Umbilical cord (tissue), 2 donors: ENCODE data around the gene DTL. TPM values are rescaled to one million over a fixed set of nuclear protein-coding genes. Genes with fewer than 3 reads are reported as not detected.
A peak's percentile ranks its signal among the peaks of the same experiment; 100 is the strongest.

Experiments
- DNase-seq: peaks from one replicate; pipeline ENCODE4 v3.0.0-alpha.2; 2015; ENCODE audit warnings: low spot score
- total RNA-seq: library from RNA; depleted of rRNA; stranded (reverse); fragments of >200 nt; gene quantifications from one replicate; pipeline ENCODE4 v1.2.3, GENCODE V29; 2014; ENCODE audit warnings: low replicate concordance; ENCODE audit not compliant: insufficient read depth

DTL gene
- total RNA-seq, 1 donor from 2014 or later, result 3.6 TPM

DNA sequence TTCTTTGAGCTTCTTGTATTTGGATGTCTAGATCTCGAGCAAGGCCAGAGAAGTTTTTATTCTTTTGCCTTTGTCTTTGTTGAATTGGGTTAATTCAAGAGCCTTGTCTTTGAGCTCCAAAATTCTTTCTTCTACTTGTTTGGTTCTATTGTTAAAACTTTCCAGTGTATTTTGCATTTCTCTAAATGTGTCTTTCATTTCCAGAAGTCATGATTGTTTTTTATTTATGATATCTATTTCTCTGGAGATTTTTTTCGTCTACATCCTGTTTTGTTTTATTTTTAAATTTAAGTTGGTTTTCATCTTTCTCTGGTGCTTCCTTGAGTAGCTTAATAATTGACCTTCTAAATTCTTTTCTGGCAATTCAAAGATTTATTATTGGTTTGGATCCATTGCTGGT lies 61.8 kb downstream of the DTL start:
- DNase-seq, result no peak

- no peak for DNase-seq
Observed at GRCh38 chr1:212098310-212098709, 62.8 kb downstream of the DTL start.

DNA sequence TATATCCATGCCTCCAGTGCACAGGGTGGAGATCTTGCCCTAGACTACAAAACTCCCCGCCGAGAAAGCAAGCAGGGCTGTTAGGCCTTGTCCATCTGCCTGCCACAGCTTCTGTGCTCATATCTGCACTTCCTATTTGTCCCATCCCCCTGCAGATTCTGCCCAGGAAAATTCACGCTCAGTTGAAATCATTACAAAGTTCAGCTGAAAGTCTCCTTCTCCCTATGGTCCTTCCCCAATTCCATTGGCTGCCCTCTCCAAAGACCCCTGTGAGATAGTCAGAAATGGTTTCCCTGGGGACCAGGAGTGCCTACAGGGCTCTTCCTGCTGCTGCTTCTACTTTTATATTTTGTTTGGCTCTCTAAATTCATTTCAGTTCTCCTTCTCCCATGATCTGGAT lies 63.2 kb downstream of the DTL start:
- no peak for DNase-seq

DNA sequence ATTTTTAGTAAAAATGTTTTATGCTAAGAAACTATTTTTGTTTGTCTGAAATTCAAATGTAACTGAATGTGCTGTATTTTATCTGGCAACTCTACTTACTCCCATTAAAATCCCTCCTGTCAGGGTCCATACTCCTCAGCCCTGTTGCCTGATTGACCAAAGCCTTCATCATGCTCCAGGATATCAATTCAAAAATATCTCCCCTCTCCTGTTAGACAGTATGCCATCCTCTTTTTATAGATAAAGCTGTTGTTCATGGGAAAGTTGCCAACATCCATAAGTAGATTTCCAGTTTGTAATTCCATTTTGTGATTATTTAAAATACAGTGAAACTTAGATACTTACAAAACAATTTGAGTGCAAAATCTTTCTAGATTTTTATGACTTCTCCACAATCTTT lies 65.7 kb downstream of the DTL start:
- DNase-seq, result no peak

DNA sequence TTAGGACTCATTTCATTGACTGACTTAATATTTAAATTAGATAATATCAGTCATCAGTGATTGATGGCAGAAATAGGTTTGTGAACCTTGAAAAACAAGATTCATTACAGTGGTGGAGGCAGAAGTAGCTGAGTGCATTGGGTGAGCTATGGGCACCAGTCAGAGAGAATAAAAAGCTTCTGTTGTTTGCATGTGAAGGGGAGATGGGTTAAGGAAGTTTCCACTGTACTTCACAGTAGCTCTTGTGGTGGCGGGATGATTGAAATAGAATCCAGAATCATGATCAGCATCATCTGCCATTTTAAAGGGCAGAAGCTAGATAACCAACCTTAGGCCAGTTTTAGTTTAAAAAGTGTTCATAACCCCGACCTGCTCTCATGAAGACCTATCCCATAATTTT lies 66.2 kb downstream of the DTL start:
- no peak for DNase-seq

DNA sequence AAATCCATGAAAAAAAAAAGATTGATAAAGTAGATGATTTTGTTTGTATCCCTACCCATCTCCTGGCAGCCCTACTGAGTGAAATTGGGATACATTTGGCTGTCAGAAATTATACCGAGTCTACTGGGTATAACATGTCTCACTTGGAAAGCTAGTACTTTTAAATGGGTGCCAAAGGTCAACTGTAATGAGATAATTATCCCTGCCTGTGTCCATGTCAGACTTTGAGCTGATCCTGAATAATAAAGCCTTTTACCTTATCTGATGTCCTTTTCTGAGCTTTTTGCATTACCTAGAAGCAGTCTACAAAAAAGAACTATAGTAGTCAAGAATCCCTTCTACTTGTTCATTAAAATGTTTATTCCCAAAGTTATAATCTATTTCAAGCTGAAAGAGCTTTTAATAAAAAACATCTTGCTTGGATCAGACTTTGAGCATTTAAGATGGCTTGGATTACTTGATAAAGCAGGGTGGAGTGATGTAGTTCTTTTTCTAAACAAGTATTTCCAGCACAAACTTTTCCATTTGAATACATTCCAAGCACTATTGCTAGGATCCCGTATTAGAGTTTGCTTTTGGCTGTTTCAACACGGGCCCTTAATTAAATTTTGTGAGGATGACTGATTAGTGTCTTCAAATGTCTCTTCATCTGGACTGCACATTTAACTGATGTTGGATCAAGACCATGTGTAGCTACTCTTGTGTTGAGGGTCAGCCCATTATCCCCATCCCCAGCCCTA lies 69.2 kb downstream of the DTL start:
- peak; percentile 80 for DNase-seq

DNA sequence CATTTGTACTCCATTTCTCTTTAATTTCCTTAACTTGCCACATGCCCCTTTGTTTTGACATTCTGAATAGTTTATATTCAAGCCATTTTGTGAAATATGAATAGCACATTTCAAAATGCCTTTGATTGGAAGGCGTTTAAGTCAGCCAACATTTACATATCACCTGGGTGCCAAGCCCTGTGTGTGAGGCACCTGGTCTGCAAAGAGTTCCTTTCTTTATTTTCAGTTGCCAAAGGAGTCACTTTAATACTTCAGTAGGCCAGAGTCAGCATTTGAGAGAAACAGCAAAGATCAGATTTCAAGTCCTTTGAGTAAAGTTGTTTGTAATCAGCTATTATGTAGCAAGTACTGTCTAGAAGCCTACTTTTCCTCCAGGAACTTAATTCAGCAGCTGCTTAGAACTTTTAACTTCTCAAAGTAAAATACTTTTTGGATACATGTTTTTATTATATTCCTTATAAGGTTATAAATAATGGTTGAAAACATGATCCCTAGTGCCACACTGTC lies 70.8 kb downstream of the DTL start:
- DNase-seq, result no peak

DNA sequence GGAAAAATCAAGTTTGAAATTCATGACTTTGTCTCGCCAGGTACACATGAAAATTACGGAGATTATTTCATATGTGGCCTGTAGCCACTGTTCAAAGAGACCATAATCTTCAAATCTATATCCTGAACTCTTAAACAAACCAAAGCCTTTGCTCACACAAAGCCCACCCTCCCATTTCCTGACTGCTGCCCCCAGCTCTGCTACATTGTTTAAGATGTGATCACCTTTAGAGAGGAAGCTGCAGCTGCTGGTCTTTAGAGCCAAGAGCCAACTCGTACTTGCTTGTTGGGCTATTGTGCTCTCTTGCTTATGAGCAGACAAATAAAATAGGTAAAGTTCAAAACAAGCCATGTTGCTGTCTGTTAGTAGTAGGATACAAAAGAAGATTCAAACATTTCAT lies 71.9 kb downstream of the DTL start:
- no peak for DNase-seq

- DNase-seq, result no peak
Observed at GRCh38 chr1:212108187-212108586, 72.6 kb downstream of the DTL start.

GRCh38 chr1:212108981-212109380 lies 73.4 kb downstream of the DTL start:
- DNase-seq, result no peak

DNA sequence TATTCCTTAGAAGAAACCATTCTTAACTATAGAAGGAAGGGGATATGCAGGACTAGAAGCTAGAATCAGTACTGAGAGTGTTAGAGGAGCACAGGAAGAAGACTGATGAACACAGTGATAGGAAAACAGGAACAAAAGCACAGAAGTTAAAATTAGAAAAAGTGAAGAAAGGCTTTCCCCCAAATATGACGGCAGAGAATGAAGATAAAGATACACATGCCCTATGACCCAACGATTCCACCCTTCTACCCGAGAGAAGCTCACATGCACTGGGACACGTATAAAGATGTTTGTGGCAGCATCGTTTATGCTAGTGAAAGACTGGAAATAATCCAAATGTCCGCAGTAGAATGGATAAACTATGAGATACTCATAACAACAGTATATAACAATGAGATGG lies 74.2 kb downstream of the DTL start:
- no peak for DNase-seq

- DNase-seq, result peak; percentile 73
Observed at GRCh38 chr1:212110617-212111016, 75.1 kb downstream of the DTL start.

DNA sequence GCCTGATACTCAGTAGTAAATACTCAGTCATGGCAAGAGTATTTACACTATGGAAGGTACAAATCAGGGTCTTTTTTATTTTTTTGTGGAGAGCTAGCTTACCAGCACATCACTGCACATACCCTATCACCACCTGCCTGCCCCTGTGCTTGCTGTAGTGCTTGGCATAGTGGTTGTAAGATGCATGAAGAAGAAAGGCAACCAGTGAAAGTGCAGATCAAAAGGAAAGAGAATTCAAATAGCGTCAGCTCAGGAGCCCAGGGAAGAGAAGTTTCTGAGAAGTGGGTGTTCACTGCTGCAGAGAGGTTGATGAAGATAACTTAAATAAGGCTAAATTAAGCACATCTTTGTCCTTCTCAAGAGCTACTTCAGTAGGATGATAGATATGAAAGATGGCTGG lies 76.0 kb downstream of the DTL start:
- no peak for DNase-seq

DNA sequence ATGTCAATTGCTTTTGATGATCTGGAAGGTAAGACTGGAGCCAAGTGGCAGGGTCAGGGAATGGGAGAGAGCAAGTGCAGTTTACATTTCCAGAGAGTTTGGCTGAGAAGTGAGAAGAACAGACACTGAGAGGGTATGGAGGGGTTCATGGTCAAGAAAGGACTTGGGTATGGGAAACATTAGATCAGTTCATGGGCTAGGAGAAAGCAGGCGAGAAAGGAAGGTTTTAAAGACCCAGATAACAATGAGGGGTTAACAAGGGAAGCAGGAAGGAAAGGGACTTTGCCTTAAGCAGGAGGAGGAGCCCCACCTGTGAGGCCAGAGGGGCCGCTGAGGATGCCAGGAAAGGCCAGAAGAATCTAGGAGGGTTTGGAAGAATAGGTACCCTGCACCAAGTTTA lies 78.2 kb downstream of the DTL start:
- DNase-seq, result no peak

DNA sequence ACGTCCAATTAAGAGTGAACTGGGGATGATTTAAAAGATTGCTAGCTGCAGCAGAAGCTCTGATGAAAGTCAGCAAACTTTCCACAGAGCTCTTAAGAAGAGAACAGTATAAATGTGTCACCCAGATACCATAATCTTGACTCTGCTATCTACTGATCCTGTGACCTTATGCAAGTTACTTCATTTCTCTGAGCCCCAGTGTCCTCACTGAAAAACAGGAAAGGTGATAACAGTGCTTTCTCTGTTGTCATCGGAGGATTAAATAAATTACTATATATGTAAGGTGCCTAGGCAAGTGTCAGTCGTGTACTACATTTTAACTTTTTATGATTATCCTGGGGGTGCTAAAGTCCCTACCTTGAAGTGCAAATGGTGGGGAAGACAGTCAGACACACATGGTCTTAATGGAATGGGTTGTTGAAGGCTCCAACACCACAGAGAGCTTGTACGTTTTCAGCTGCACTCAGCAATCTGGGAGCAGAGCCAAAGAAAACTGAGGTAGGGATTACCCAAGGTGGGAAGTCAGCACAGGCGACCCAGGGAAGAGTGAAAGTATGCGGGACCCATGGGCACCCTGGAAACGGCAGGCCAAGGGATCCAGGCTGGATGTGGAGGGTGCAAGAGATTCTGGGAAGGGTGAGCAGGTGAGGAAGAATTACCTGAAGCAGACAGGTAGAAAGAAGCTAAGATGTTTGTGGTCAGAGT lies 82.8 kb downstream of the DTL start:
- DNase-seq, result no peak

- no peak for DNase-seq
Observed at GRCh38 chr1:212118872-212119260, 83.3 kb downstream of the DTL start.

DNA sequence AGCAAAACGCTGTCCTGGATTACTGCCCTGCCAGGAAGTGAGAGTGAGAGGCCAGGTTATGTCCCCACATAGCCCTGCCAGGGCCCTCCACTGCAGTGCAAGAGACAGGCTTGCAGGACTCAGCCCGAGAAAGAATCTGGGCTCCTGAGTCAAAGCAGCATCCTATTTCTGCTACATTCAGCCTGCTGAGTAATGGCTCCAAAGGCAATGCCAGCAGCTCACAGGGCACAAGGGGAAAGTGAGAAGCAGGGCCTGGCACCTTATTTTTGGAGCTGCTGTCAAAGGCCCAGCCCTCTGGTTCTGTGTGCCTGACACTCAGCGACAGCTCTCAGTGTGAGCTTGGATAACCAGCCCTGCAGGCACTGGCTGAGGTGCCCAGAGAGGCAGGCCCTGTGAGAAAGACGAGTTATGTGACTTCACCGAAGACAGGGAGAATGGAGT lies 83.9 kb downstream of the DTL start:
- no peak for DNase-seq

DNA sequence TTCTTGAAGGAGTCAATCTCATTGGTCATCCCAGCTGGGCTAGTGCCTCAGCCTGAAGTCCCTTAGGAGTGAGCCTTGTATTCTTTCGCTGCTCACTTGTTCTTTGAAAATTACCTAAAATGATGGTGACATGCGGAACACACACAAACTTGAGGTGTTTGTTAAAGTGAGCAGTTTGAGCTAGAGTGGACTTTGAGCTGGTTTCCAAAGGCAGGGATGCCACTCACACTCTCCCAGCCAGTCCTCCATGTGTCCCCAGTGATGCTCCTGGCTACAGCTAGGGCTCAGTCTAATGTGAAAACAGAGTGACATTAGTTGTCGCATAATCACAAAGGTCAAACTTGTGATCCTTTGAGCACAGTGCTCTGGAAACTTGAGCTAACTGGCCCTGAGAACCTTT lies 84.3 kb downstream of the DTL start:
- DNase-seq, result no peak

GRCh38 chr1:212121779-212122178 lies 86.2 kb downstream of the DTL start:
- no peak for DNase-seq

DNA sequence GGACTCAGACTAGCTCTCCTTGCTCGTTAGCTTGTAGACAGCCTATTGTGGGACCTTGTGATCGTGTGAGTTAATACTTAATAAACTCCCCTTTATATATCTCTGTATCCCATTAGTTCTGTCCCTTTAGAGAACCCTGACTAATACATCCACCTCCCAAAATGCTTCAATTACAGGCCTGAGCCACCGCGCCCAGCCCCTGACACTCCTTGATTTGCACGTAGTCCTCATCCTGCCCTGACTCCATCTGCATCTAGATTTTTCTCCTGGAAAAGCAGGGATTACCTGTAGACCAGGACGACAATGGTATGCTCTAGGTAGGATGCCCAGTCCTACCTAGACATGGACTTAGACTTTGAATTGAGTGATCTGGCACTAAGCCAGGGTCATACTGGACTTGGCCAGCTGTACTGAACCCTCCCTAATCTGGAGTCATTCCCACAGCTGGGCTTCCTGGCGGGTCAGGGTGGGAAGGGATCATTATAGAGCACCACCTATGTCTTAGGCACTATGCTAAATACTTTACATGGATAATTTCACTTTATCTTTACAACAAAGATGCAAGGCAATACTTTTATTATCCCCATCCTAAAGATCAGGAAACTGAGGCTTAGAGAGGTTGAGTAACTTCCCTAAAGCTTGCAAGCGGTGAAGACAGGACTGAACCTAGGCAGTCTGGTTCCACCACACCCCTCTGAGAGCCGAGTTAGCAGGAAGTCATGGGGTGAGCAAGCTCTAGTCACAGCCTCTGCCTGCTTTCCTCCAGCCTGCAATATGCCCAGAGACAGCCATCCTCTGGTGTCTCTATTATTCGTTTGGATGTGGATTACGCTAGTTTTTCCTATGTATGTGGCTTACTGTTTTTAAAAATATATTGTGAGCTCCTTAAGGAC lies 89.4 kb downstream of the DTL start:
- DNase-seq, result no peak

GRCh38 chr1:212125654-212126053 lies 90.1 kb downstream of the DTL start:
- no peak for DNase-seq

GRCh38 chr1:212127221-212127620 lies 91.7 kb downstream of the DTL start:
- DNase-seq, result no peak
